Endometrial microvascular endothelial cells (primary cell): ENCODE measurements around the gene HDGFL2. TPM values are rescaled to one million over a fixed set of nuclear protein-coding genes. Genes with fewer than 3 reads are reported as not detected.

Source experiments
- in situ Hi-C: cut with HindIII; loops from 2 replicates; pipeline ENCODE4 v1.10.0; 2017; ENCODE audit warnings: low sequenced_read_pairs, low pct_unique_long_range_greater_than_20kb; ENCODE audit errors: inconsistent ontology term
- total RNA-seq: library from RNA; depleted of rRNA; stranded (reverse); fragments of >200 nt; gene quantifications from one replicate; pipeline ENCODE4 v1.2.3, GENCODE V29; 2015; ENCODE audit errors: inconsistent ontology term

The HDGFL2 gene
- total RNA-seq, 1 donor from 2014 or later, result 66.1 TPM

- in situ Hi-C loops, result no loop called here
Measured at GRCh38 chr19:4443966-4444764, 27.9 kb upstream of the HDGFL2 start.

GRCh38 chr19:4444765-4445741, 27.0 kb upstream of the HDGFL2 start:
- in situ Hi-C loops, result no loop called here

GRCh38 chr19:4445963-4446703, 26.0 kb upstream of the HDGFL2 start:
- in situ Hi-C loops, result no loop called here

- in situ Hi-C loops, result no loop called here
Measured at GRCh38 chr19:4446704-4447200, 25.3 kb upstream of the HDGFL2 start.

GRCh38 chr19:4447327-4448146, 24.6 kb upstream of the HDGFL2 start:
- in situ Hi-C loops, result no loop called here

- in situ Hi-C loops, result no loop called here
Measured at GRCh38 chr19:4448147-4448985, 23.7 kb upstream of the HDGFL2 start.

GRCh38 chr19:4449022-4449638, 23.0 kb upstream of the HDGFL2 start:
- in situ Hi-C loops, result no loop called here

GRCh38 chr19:4449639-4450028, 22.5 kb upstream of the HDGFL2 start:
- in situ Hi-C loops, result no loop called here

- in situ Hi-C loops, result no loop called here
Measured at GRCh38 chr19:4452230-4452990, 19.7 kb upstream of the HDGFL2 start.

- in situ Hi-C loops, result no loop called here
Measured at GRCh38 chr19:4453232-4454179, 18.6 kb upstream of the HDGFL2 start.

GRCh38 chr19:4454747-4455718, 17.1 kb upstream of the HDGFL2 start:
- in situ Hi-C loops, result no loop called here

GRCh38 chr19:4455719-4456475, 16.2 kb upstream of the HDGFL2 start:
- in situ Hi-C loops, result no loop called here

GRCh38 chr19:4456476-4456842, 15.6 kb upstream of the HDGFL2 start:
- in situ Hi-C loops, result no loop called here
